HL-60 (cell line): Measurements from ENCODE around the gene ADAMTSL3.
"Not testable (repeated sequence)": the region's sequence is repeated elsewhere in the genome, so short reads cannot be mapped to it uniquely, and the experiment has no call there.

Experiments
- DNase-seq, 2 experiments: peaks; one replicate each; pipeline ENCODE4 v3.0.0-alpha.2; 2010 to 2020; ENCODE audit warnings: low read depth in 1 of 2, low spot score in 1 of 2
- H3K27ac ChIP-seq: fragments of 250-450 bp; sonication (Bioruptor Pico); replicated peaks from 2 replicates; pipeline ENCODE4 v1.5.1; 2020; ENCODE audit warnings: mild to moderate bottlenecking, moderate library complexity
- H3K27me3 ChIP-seq: fragments of 250-450 bp; sonication (Bioruptor Pico); 2 replicates; pipeline ENCODE4 v1.5.1; 2021; ENCODE audit warnings: mild to moderate bottlenecking, moderate library complexity; ENCODE audit not compliant: insufficient read depth, poor library complexity, severe bottlenecking
- H3K4me3 ChIP-seq: replicated peaks from 2 replicates; pipeline ENCODE4 v1.5.1; 2011; ENCODE audit warnings: mild to moderate bottlenecking, control low read depth, low read length; ENCODE audit not compliant: insufficient read depth
- GABPA ChIP-seq: IDR thresholded peaks from 2 replicates; pipeline ENCODE4 v1.6.1; 2012; ENCODE audit warnings: low read depth
- POLR2AphosphoS5 ChIP-seq: IDR thresholded peaks from 2 replicates; pipeline ENCODE4 v1.6.1; 2012; ENCODE audit warnings: low read depth
- SPI1 ChIP-seq: IDR thresholded peaks from 2 replicates; pipeline ENCODE4 v1.6.1; 2012; ENCODE audit warnings: low read depth, mild to moderate bottlenecking, borderline replicate concordance
- TF ChIP-seq, protein P1 (sequence below): IDR thresholded peaks from one replicate; pipeline ENCODE4 v1.5.1; 2011; ENCODE audit warnings: low read length, control low read depth, inconsistent platforms; ENCODE audit not compliant: insufficient read depth
- TF ChIP-seq, protein P2 (sequence below): IDR thresholded peaks from 2 replicates; pipeline ENCODE4 v1.6.1; 2012; ENCODE audit warnings: low read depth; ENCODE audit not compliant: insufficient replicate concordance

The ADAMTSL3 gene

GRCh38 chr15:84034578-84035398 is 380.9 kb downstream of the ADAMTSL3 start:
- H3K27me3 ChIP-seq: no peaks in the 10 kb centered on the region
- no peak overlapping the region for H3K27ac ChIP-seq
- DNase-seq: no peak
- H3K4me3 ChIP-seq: no peak overlapping the region
- TF ChIP-seq SPI1 (no peak), GABPA (no peak), POLR2AphosphoS5 (no peak)
- TF ChIP-seq, protein P1, sequence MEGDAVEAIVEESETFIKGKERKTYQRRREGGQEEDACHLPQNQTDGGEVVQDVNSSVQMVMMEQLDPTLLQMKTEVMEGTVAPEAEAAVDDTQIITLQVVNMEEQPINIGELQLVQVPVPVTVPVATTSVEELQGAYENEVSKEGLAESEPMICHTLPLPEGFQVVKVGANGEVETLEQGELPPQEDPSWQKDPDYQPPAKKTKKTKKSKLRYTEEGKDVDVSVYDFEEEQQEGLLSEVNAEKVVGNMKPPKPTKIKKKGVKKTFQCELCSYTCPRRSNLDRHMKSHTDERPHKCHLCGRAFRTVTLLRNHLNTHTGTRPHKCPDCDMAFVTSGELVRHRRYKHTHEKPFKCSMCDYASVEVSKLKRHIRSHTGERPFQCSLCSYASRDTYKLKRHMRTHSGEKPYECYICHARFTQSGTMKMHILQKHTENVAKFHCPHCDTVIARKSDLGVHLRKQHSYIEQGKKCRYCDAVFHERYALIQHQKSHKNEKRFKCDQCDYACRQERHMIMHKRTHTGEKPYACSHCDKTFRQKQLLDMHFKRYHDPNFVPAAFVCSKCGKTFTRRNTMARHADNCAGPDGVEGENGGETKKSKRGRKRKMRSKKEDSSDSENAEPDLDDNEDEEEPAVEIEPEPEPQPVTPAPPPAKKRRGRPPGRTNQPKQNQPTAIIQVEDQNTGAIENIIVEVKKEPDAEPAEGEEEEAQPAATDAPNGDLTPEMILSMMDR: no peak
- TF ChIP-seq, protein P2, sequence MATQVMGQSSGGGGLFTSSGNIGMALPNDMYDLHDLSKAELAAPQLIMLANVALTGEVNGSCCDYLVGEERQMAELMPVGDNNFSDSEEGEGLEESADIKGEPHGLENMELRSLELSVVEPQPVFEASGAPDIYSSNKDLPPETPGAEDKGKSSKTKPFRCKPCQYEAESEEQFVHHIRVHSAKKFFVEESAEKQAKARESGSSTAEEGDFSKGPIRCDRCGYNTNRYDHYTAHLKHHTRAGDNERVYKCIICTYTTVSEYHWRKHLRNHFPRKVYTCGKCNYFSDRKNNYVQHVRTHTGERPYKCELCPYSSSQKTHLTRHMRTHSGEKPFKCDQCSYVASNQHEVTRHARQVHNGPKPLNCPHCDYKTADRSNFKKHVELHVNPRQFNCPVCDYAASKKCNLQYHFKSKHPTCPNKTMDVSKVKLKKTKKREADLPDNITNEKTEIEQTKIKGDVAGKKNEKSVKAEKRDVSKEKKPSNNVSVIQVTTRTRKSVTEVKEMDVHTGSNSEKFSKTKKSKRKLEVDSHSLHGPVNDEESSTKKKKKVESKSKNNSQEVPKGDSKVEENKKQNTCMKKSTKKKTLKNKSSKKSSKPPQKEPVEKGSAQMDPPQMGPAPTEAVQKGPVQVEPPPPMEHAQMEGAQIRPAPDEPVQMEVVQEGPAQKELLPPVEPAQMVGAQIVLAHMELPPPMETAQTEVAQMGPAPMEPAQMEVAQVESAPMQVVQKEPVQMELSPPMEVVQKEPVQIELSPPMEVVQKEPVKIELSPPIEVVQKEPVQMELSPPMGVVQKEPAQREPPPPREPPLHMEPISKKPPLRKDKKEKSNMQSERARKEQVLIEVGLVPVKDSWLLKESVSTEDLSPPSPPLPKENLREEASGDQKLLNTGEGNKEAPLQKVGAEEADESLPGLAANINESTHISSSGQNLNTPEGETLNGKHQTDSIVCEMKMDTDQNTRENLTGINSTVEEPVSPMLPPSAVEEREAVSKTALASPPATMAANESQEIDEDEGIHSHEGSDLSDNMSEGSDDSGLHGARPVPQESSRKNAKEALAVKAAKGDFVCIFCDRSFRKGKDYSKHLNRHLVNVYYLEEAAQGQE: no peak

DNA sequence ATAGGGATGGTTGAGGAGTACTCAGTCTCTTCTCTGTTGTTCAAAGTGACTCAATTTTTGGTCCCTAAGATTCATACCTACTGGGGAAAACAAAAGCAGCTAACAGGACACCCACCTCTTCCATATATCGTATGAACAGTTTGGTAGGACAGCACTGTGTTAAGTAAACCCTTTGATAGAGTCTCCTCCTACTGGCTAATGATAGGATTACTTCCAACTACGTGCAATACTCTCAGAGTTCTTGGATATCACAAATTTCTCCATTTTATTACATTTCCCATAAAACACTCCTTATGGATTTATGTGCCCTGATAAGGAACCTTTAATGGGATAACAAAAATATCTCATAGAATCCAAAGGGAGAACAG is 381.5 kb downstream of the ADAMTSL3 start:
- H3K27me3 ChIP-seq: no peaks in the 10 kb centered on the region
- H3K4me3 ChIP-seq: no peak overlapping the region
- TF ChIP-seq SPI1: no peak
- TF ChIP-seq, protein P1: peak; percentile 5
- no peak for TF ChIP-seq POLR2AphosphoS5
- TF ChIP-seq, protein P2: no peak
- DNase-seq: no peak
- H3K27ac ChIP-seq: no peak overlapping the region

- DNase-seq: no peak
- Histone ChIP-seq H3K4me3 (no peak overlapping the region), H3K27me3 (no peaks in the 10 kb centered on the region), H3K27ac (no peak overlapping the region)
- TF ChIP-seq POLR2AphosphoS5: no peak
- TF ChIP-seq, protein P1: no peak
- no peak for TF ChIP-seq GABPA
- no peak for TF ChIP-seq SPI1
- TF ChIP-seq, protein P2: no peak
Observed at GRCh38 chr15:84037301-84037700, 383.4 kb downstream of the ADAMTSL3 start.

DNA sequence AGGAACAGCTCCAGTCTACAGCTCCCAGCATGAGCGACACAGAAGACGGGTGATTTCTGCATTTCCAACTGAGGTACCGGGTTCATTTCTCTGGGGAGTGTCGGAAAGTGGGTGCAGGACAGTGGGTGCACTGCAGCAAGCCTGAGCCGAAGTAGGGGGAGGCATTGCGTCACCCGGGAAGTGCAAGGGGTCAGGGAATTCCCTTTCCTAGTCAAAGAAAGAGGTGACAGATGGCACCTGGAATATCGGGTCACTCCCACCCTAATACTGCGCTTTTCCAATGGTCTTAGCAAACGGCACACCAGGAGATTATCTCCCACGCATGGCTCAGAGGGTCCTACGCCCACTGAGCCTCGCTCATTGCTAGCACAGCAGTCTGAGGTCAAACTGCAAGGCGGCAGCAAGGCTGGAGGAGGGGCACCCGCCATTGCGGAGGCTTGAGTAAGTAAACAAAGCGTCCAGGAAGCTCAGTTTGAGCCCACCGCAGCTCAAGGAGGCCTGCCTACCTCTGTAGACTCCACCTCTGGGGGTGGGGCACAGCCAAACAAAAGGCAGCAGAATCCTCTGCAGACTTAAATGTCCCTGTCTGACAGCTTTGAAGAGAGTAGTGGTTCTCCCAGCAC is 388.6 kb downstream of the ADAMTSL3 start:
- not testable (repeated sequence) for H3K27me3 ChIP-seq, H3K4me3 ChIP-seq, DNase-seq, H3K27ac ChIP-seq
